Measurements from ENCODE around the gene NEU3. TPM values are rescaled to one million over a fixed set of nuclear protein-coding genes. Genes with fewer than 3 reads are reported as not detected.
"Not testable (repeated sequence)": the region's sequence is repeated elsewhere in the genome, so short reads cannot be mapped to it uniquely, and the experiment has no call there.

The NEU3 gene
- 5.3 and 8.9 TPM in 2 replicates for total RNA-seq

DNA sequence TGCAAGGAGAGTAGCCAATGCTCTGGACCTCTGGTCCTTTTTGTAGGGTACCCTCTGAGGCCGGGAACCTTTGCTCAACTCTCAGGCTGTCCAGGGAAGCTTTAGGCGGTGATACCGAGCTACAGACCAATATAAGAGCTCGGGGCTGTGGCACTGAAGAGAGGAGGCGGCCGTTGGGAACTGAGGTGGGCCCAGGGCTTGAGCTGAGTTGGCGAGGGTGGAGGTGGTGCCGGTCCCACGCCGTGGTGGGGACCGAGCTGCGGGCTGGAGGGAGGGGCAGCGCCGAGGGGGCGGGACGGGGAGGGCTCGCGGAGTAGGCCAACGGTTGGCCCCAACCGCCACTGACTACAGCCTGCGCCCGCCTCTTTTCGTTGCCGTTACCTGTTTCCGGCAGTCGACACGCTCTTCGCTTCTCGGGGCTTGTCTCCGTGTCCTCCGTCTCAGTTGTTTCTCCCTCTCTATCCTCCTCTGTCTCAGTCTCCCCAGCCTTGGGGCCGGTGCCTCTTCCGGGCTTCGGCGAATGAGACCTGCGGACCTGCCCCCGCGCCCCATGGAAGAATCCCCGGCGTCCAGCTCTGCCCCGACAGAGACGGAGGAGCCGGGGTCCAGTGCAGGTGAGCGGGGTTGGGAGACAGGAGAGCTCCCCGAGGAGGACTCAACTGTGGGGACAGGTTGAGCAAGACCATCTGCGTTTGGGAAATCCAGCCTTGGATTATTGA lies at the start of gene NEU3:
TSS of gene NEU3 (plus strand) at position 393 of the 719 bp plus-strand sequence. CDS start at position 521, 128 bp downstream.
- DNase-seq (ENCODE audit: extremely low read depth, low read depth, low spot score) = no peak

- no peak for DNase-seq (ENCODE audit: extremely low read depth, low read depth, low spot score)
Measured at GRCh38 chr11:74941492-74941891, 47.2 kb upstream of the NEU3 start.

DNA sequence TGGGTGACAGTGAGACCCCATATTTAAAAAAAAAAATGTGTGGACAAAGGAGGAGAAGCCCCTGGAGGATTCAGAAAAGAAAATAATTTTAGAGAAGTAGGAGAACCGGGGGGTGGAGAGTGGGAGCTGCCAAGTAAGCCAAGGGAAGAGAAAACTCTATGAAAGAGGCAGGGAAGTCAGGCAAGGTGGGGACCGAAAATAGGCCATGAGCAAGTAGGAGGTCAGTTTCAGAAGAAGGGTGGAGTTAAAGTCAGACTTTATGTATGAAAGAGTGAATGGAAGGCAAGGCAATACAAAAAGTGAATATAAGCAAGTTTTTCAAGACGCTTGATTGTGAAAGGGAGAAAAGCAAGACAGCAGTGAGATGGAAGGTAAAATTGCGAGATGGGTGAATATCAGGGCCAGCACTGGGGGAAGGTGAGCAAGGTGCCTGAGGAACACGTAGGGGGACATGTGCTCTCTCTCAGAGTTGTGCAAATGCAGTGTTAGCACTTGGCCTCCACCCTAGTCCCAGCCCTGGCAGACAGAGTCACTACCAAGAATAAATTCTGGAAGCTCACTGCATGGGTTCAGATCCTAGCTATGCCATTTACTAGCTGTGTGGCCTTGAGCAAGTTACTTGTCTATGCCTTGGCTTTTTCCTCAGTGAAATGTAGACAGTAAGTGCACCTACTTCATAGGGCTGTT lies 46.5 kb upstream of the NEU3 start:
- DNase-seq (ENCODE audit: extremely low read depth, low read depth, low spot score) = no peak

DNA sequence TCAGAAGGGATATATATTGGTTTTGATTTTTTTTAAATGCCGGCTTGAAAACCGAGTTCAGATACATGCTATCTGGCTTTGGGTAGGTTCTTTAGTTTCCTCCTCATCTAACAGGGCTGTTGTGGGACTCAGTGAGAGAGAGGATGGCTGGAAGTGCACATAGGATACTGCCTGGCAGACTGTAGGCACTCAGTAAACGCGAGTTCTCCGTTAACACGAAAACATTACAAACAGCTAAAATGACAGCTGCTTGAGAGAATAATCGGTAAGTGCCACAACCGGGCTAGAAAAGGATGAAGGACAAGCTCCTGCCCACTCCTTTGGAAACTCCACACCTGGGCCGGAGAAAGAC lies 40.2 kb upstream of the NEU3 start:
- no peak for DNase-seq (ENCODE audit: extremely low read depth, low read depth, low spot score)

GRCh38 chr11:74948898-74949752 lies 39.6 kb upstream of the NEU3 start, which contains the start of the genes SPCS2 and XRRA1:
SPCS2 (plus strand) TSS chr11:74949266; CDS start chr11:74949286, 20 bp downstream.
XRRA1 (minus strand) TSS chr11:74949091; CDS start chr11:74940878, 8,213 bp downstream.
- DNase-seq (ENCODE audit: extremely low read depth, low read depth, low spot score) = peak; percentile 85

DNA sequence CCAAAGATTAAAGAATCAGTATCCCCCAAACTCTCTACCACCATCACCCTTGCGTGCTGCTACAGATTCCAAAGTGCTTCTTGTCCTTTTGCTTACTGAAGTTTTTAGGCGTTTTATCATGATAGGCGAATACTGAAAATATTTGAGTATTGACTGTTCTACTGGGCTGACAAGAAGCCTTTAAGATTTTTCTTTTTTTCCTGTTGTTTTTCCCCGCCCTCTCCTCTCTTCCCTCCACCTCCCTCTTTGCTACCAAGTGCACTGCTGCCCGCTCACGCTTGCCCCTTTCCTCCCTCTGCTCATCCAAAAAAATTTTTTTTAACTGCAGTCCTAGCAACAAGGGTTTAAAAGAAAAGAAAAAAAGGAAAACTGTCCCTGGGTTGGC lies 39.0 kb upstream of the NEU3 start:
- DNase-seq (ENCODE audit: extremely low read depth, low read depth, low spot score) = no peak

- no peak for DNase-seq (ENCODE audit: extremely low read depth, low read depth, low spot score)
Measured at GRCh38 chr11:74950374-74950969, 38.3 kb upstream of the NEU3 start.

- DNase-seq (ENCODE audit: extremely low read depth, low read depth, low spot score) = no peak
Measured at GRCh38 chr11:74951226-74951625, 37.5 kb upstream of the NEU3 start.

DNA sequence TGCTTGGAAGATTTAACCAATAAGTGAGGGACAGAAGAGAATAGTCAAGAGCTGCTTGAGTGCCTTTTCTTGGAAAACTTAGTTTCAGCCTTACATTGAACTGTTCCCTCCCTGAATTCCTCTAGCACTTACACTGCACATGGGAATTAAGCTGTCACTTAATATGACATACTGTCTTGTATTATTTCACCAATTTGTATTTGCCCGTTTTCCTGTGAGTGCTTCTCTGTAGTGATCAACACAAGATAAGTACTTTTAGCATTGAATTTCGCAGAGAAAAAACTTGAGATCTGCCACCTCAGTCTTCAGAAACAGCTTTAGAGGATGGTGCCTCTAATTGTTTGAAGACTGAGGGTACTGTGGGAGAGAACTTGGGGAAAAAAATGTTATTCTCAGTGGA lies 36.0 kb upstream of the NEU3 start:
- no peak for DNase-seq (ENCODE audit: extremely low read depth, low read depth, low spot score)

- no peak for DNase-seq (ENCODE audit: extremely low read depth, low read depth, low spot score)
Measured at GRCh38 chr11:74953451-74953850, 35.3 kb upstream of the NEU3 start.

GRCh38 chr11:74954199-74954598 lies 34.5 kb upstream of the NEU3 start:
- DNase-seq (ENCODE audit: extremely low read depth, low read depth, low spot score) = no peak

- no peak for DNase-seq (ENCODE audit: extremely low read depth, low read depth, low spot score)
Measured at GRCh38 chr11:74956397-74957015, 32.2 kb upstream of the NEU3 start.

GRCh38 chr11:74957937-74958629 lies 30.6 kb upstream of the NEU3 start:
- DNase-seq (ENCODE audit: extremely low read depth, low read depth, low spot score) = no peak

- DNase-seq (ENCODE audit: extremely low read depth, low read depth, low spot score) = not testable (repeated sequence)
Measured at GRCh38 chr11:74960128-74960527, 28.6 kb upstream of the NEU3 start.

DNA sequence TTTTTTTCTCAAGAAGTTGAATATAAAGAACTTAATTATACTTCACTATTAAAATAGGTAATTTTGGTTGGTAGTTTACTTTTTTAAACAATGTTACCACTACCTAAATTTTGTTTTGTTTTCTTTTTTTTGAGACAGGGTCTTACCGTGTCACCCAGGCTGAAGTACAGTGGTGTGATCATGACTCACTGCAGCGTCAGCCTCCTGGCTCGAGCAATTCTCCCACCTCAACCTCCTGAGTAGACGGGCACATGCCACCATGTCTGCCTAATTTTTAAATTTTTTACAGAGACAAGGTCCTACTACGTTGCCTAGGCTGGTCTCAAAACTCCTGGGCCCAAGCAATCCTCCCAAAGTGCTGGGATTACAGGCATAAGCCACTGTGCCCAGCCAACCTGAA lies 22.1 kb upstream of the NEU3 start:
- DNase-seq (ENCODE audit: extremely low read depth, low read depth, low spot score) = no peak

GRCh38 chr11:74970852-74971395 lies 17.8 kb upstream of the NEU3 start:
- no peak for DNase-seq (ENCODE audit: extremely low read depth, low read depth, low spot score)

GRCh38 chr11:74971424-74971823 lies 17.3 kb upstream of the NEU3 start:
- DNase-seq (ENCODE audit: extremely low read depth, low read depth, low spot score) = no peak

DNA sequence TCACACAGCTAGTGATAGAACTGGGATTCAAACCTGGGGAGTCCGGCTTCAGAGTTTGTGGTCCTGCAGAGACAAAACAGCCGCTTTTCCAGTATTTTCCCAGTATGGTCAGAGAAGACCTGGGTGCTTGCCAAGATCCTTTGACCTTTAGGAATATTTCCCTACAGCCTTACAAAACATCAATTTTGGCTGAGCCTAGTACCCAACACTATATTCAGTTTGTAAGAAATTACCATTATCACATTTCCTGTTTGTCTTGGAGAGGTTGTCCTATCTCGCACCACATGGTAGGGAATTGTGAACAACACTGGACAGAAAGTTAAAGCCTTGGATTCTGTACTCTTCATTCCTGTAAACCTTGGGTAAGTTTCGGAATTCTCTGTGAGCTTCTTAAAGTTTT lies 10.7 kb upstream of the NEU3 start:
- no peak for DNase-seq (ENCODE audit: extremely low read depth, low read depth, low spot score)

DNA sequence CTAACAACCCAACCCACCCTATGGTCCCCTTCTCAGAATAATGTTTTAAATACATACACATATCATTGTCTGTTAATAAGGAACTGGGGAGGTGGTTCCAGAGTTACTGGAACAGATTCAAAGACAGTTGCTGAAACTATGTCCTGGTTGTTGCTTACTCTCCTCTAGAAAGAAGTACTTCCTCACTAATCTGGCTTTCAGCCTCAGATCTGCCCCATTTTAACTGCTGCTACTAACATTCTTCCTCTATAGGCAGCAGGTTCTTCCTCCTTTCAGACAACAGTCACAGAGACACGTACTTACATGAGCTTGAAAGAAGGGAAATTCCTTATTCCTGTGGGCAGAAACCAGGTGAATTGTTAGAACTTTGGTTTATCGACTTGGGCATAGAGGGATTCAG lies 8.1 kb upstream of the NEU3 start:
- no peak for DNase-seq (ENCODE audit: extremely low read depth, low read depth, low spot score)

DNA sequence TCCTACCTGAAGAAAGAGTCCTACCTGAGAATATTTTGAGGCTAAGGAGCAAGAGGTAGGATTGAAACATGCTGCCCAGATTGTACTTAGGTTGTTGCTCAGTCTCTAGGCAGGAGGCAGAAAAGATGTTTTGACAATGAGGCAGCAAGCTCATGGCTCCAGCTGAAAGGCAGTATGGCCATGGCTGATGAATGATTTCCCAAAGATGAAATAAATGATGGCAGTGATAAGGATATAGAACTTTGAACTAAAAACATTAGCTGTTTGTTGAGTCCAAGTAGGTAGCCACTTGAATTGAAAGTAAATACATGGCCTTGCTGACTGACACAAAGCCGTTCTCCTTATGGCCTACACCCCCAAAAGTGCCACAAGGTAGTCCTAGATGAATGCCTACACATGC lies 6.8 kb upstream of the NEU3 start:
- DNase-seq (ENCODE audit: extremely low read depth, low read depth, low spot score) = no peak

Measured in glomerular endothelial cell (primary cell).